Measurements from ENCODE around the gene RIMS3. TPM values are rescaled to one million over a fixed set of nuclear protein-coding genes. Genes with fewer than 3 reads are reported as not detected.

The RIMS3 gene
- total RNA-seq, 1 experiment from 2014 or later: 9.0 TPM

DNA sequence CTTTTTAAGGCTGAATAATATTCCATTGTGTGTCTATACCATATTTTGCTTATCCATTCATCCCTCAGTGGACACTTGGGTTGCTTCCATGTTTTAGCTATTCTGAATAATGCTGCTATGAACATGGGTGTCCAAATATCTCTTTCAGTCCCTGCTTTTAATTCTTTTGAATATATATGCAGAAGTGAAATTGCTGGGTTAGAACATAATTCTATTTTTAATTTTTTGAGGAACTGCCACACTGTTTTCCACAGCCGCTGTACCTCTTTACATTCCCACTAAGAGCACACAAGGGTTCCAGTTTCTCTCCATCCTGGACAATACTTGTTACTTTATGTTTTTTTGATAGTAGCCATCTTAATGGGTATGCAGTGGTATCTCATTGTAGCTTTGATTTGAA, 65.6 kb downstream of the RIMS3 start:
- ChIA-PET RAD21 (ENCODE audit: low non-redundant PET in 1 of 2, low total read pairs in 2 of 2, uncharacterized antibody in 2 of 2, unreplicated experiment in 2 of 2) (no interaction called here), CTCF (interaction anchor here (0.6 to 1.2 kb wide), 2 partner anchors 25 to 761 kb away, joined by 3 to 4 read pairs; partner anchors contain the start of gene FOXO6), POLR2A (no interaction called here)
- TF ChIP-seq CEBPB (IDR thresholded peaks at IDR 0.05; ENCODE audit: low read depth) (no peak), EZH2 (IDR thresholded peaks at IDR 0.05) (no peak), ATF3 (IDR thresholded peaks at IDR 0.05) (no peak), ZFX (IDR thresholded peaks at IDR 0.05) (no peak), JUND (IDR thresholded peaks at IDR 0.05) (no peak), TCF7L2 (IDR thresholded peaks at IDR 0.05; ENCODE audit: borderline replicate concordance, extremely low read depth, insufficient read depth, insufficient read length) (no peak), SRF (IDR thresholded peaks at IDR 0.05; ENCODE audit: low read depth) (no peak), YY1 (IDR thresholded peaks at IDR 0.05; ENCODE audit: extremely low read depth, insufficient replicate concordance, low read depth, low read length) (no peak), ELF1 (IDR thresholded peaks at IDR 0.05; ENCODE audit: borderline replicate concordance, low read depth) (no peak), SP1 (IDR thresholded peaks at IDR 0.05; ENCODE audit: low read depth) (no peak)
- TF ChIP-seq, protein P1, sequence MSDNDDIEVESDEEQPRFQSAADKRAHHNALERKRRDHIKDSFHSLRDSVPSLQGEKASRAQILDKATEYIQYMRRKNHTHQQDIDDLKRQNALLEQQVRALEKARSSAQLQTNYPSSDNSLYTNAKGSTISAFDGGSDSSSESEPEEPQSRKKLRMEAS (IDR thresholded peaks at IDR 0.05): no peak
- TF ChIP-seq, protein P2, sequence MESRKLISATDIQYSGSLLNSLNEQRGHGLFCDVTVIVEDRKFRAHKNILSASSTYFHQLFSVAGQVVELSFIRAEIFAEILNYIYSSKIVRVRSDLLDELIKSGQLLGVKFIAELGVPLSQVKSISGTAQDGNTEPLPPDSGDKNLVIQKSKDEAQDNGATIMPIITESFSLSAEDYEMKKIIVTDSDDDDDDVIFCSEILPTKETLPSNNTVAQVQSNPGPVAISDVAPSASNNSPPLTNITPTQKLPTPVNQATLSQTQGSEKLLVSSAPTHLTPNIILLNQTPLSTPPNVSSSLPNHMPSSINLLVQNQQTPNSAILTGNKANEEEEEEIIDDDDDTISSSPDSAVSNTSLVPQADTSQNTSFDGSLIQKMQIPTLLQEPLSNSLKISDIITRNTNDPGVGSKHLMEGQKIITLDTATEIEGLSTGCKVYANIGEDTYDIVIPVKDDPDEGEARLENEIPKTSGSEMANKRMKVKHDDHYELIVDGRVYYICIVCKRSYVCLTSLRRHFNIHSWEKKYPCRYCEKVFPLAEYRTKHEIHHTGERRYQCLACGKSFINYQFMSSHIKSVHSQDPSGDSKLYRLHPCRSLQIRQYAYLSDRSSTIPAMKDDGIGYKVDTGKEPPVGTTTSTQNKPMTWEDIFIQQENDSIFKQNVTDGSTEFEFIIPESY (IDR thresholded peaks at IDR 0.05; ENCODE audit: extremely low read depth, insufficient replicate concordance, low read length): no peak
- no peak for ATAC-seq
- Histone ChIP-seq H3K4me3 (replicated peaks in 1 of 2; ENCODE audit: low read depth in 1 of 2, low read length in 2 of 2) (no peak overlapping the region), H3K4me1 (ENCODE audit: control insufficient read depth in 1 of 2, insufficient read depth in 2 of 2, low read length in 2 of 2) (no peaks in the 10 kb centered on the region), H2AFZ (ENCODE audit: low read depth, low read length, poor library complexity, severe bottlenecking) (no peak overlapping the region), H4K20me1 (ENCODE audit: insufficient read depth) (no peaks in the 10 kb centered on the region), H3K9me3 (ENCODE audit: control insufficient read depth in 1 of 2, insufficient read depth in 1 of 2, low read depth in 1 of 2, low read length in 2 of 2) (no peaks in the 10 kb centered on the region), H3K9ac (ENCODE audit: low read length) (no peak overlapping the region), H3K4me2 (ENCODE audit: low read length) (no peak overlapping the region), H3K27me3 (ENCODE audit: insufficient read depth, low read length) (no peaks in the 10 kb centered on the region), H3K79me2 (ENCODE audit: insufficient read depth, low read length) (no peaks in the 10 kb centered on the region), H3K36me3 (ENCODE audit: control insufficient read depth in 1 of 2, insufficient read depth in 2 of 2, low read length in 2 of 2) (no peaks in the 10 kb centered on the region), H3K27ac (ENCODE audit: low read depth, low read length) (no peak overlapping the region), H3K9me2 (ENCODE audit: insufficient read depth) (no peaks in the 10 kb centered on the region)
- intact Hi-C loops (cut with micrococcal nuclease): no loop called here
- DNase-seq (ENCODE audit: low read depth, low spot score): no peak
- BruUV-seq (replicated peaks): no TSS peak

Data from HCT116 (cell line).